ENCODE results near the gene PCDH1. TPM values are rescaled to one million over a fixed set of nuclear protein-coding genes. Genes with fewer than 3 reads are reported as not detected.

The PCDH1 gene
- total RNA-seq, 6 experiments from 2014 or later, result 20.8 to 44.1 (median 29.4) TPM

DNA sequence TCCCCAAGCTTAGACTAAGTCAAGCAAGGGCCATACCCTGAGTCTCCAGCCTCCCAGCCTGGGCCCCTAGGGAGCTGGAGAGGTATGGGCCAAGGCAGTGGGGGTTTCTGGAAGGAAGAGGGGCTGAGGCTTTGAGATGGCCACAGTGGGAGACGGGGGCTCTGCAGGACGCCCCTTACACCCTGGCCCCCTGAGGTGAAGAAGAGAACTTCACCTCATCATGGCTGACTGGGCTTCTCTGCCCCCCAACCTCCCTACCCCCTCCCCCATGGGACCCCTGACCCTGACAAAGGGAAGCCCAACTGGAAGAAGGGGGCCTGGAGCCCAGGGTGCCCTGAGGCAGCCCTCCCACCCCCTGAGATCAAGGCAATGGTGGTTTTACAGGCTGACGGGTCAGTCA, 25.8 kb downstream of the PCDH1 start:
- DNase-seq, result no peak
- H3K27me3 ChIP-seq, result no peaks in the 10 kb centered on the region
- intact Hi-C loops (cut with DNase I), result no loop called here
- no peak for ATAC-seq
- no peaks in the 10 kb centered on the region for H3K9me3 ChIP-seq
- no peak overlapping the region for H3K4me3 ChIP-seq
- no peaks in the 10 kb centered on the region for H3K36me3 ChIP-seq
- WGBS (ENCODE audit: insufficient coverage, low coverage, low lambda C conversion rate, missing lambda C conversion rate), result 100% methylated on average over 2 of the region's 3 CpGs
- no peak overlapping the region for H3K27ac ChIP-seq
- no peak for TF ChIP-seq CTCF (IDR thresholded peaks at IDR 0.05)
- peaks cover 0 to 12% (median 5%) of the 10 kb centered on the region in 4 donors for H3K4me1 ChIP-seq

DNA sequence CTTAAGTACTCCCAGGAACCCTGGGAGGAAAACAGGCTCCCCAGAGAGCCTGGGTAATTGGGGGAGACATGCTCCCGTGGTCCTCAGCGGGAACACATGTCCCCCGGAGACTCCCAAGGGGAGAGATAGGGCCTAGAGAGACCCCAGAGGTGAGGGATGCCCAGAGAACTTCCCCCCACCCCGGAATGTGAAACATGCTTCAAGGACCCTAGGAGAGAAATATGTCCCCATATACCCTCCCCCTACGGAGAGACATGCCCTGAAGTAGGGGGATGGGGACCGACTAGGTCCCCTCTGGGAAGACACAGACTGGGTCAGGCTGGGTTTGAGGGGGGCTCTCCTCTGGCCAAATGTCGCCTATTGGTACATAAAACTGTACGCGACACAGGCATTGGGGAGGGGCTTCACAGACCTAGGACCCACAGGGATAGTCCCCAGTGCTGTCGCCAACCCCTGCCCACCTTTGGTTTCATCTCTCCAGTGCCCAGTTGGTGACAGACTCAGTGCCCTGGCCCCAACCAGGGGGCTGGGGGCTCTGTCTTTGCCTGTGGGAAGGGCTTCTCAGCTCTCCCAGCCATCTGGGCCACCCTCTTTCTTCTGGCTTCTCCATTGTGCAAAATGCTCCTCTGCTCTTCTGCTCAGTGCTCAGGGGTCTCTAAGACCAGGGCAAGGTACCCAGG, 26.9 kb downstream of the PCDH1 start:
- Histone ChIP-seq H3K9me3 (no peaks in the 10 kb centered on the region), H3K4me3 (no peak overlapping the region)

GRCh38 chr5:141850786-141851185, 27.4 kb downstream of the PCDH1 start:
- H3K36me3 ChIP-seq, result no peaks in the 10 kb centered on the region
- H3K27ac ChIP-seq, result peak overlapping the region in 1 of 3 donors; percentile 94
- ATAC-seq, result no peak
- 60% methylated on average over 2 of the region's 10 CpGs for WGBS (ENCODE audit: insufficient coverage, low coverage, low lambda C conversion rate, missing lambda C conversion rate)
- no peak overlapping the region for H3K4me3 ChIP-seq
- no peak for DNase-seq
- peaks cover 0 to 12% (median 5%) of the 10 kb centered on the region in 4 donors for H3K4me1 ChIP-seq
- H3K27me3 ChIP-seq, result no peaks in the 10 kb centered on the region
- intact Hi-C loops (cut with DNase I), result no loop called here
- TF ChIP-seq POLR2A (IDR thresholded peaks at IDR 0.05), result no peak
- no peak for TF ChIP-seq CTCF (IDR thresholded peaks at IDR 0.05)
- H3K9me3 ChIP-seq, result no peaks in the 10 kb centered on the region

More for the DNA sequence above, 26.9 kb downstream of the PCDH1 start:
- no CpG with 5 or more reads among the region's 10 CpGs for WGBS (ENCODE audit: insufficient coverage, low coverage, low lambda C conversion rate, missing lambda C conversion rate)
- intact Hi-C loops (cut with DNase I), result no loop called here
- no peak for ATAC-seq
- H3K27me3 ChIP-seq, result no peaks in the 10 kb centered on the region
- no peaks in the 10 kb centered on the region for H3K36me3 ChIP-seq
- peaks cover 0 to 12% (median 5%) of the 10 kb centered on the region in 4 donors for H3K4me1 ChIP-seq
- no peak overlapping the region for H3K27ac ChIP-seq
- no peak for DNase-seq
- TF ChIP-seq POLR2A (IDR thresholded peaks at IDR 0.05) (no peak), CTCF (IDR thresholded peaks at IDR 0.05) (no peak)

GRCh38 chr5:141850244-141850768, 27.9 kb downstream of the PCDH1 start:
- Histone ChIP-seq H3K4me1 (peaks cover 0 to 12% (median 5%) of the 10 kb centered on the region in 4 donors), H3K4me3 (peak overlapping the region; percentile 62 to 76 (median 69)), H3K9me3 (no peaks in the 10 kb centered on the region), H3K27ac (peak overlapping the region; percentile 94 to 99 (median 97)), H3K36me3 (no peaks in the 10 kb centered on the region), H3K27me3 (no peaks in the 10 kb centered on the region)
- TF ChIP-seq CTCF (IDR thresholded peaks at IDR 0.05) (no peak), POLR2A (IDR thresholded peaks at IDR 0.05) (no peak)
- DNase-seq (peak in 1 of 3 donors; percentile 59), ATAC-seq (peak; percentile 16 to 44 (median 33))
- intact Hi-C loops (cut with DNase I), result no loop called here
- 3% methylated on average over 29 of the region's 36 CpGs for WGBS (ENCODE audit: insufficient coverage, low coverage, low lambda C conversion rate, missing lambda C conversion rate)

All from right lobe of liver (tissue), 6 donors.